Endothelial cell of umbilical vein (primary cell): ENCODE measurements around the gene EMC8. TPM values are rescaled to one million over a fixed set of nuclear protein-coding genes. Genes with fewer than 3 reads are reported as not detected.

Experiments
- BruUV-seq: library from RNA; stranded (reverse); fragments of 400-500 nt; replicated peaks from 2 replicates; lab custom pipeline; 2021; lab: Mats Ljungman, UMichigan
- CTCF ChIA-PET: fragments of 300-600, 350-600 bp; sonication (Branson Sonifier 250); formaldehyde crosslinking; loops from one replicate; lab custom pipeline; 2021; ENCODE audit warnings: antibody characterized with exemption, inconsistent platforms; lab: Charles Lee
- POLR2A ChIA-PET: fragments of 300-600, 350-600 bp; sonication (Branson Sonifier 250); formaldehyde crosslinking; loops from one replicate; lab custom pipeline; 2021; ENCODE audit warnings: antibody characterized with exemption, inconsistent platforms; lab: Charles Lee
- DNase-seq: peaks from one replicate; pipeline ENCODE4 v3.0.0-alpha.2; 2011; ENCODE audit warnings: low read depth, low spot score
- FAIRE-seq: peaks from 2 replicates; lab custom pipeline; 2011; peaks lifted over from hg19 to GRCh38; lab: Jason Lieb, UNC
- H2AFZ ChIP-seq: 2 replicates; pipeline ENCODE4 v1.6.0; 2012; ENCODE audit warnings: low read depth, low read length, control low read depth, inconsistent platforms
- H3K27ac ChIP-seq: 2 replicates; pipeline ENCODE4 v1.5.1; 2011; ENCODE audit warnings: low read depth, mild to moderate bottlenecking, control low read depth, low read length, moderate library complexity; ENCODE audit not compliant: insufficient read depth
- H3K27me3 ChIP-seq, 2 experiments: 2 replicates each; pipeline versions ENCODE4 v1.6.0 to v1.6.1; 2011; ENCODE audit warnings: low read length in 2 of 2, mixed read lengths in 1 of 2; ENCODE audit not compliant: control insufficient read depth in 2 of 2, insufficient read depth in 2 of 2
- H3K36me3 ChIP-seq, 2 experiments: 2 replicates in 1 of 2; 3 replicates in 1 of 2; pipeline ENCODE4 v1.5.1; 2011; ENCODE audit warnings: low read length in 2 of 2, mild to moderate bottlenecking in 1 of 2, moderate library complexity in 1 of 2; ENCODE audit not compliant: control insufficient read depth in 2 of 2, insufficient read depth in 2 of 2; ENCODE audit errors: extremely low read depth in 1 of 2
- H3K4me1 ChIP-seq: 3 replicates; pipeline ENCODE4 v1.5.1; 2011; ENCODE audit warnings: mild to moderate bottlenecking, low read length; ENCODE audit not compliant: control insufficient read depth, insufficient read depth; ENCODE audit errors: extremely low read depth
- H3K4me2 ChIP-seq: 2 replicates; pipeline ENCODE4 v1.6.1; 2011; ENCODE audit warnings: low read length, control low read depth, mixed read lengths; ENCODE audit not compliant: insufficient read depth
- H3K4me3 ChIP-seq, 3 experiments: fragments of 200-600 bp in 1 of 3; sonication (generic), shearing (Covaris generic) in 1 of 3; replicated peaks in 1 of 3; 2 replicates each; pipeline ENCODE4 v1.5.1; 2011 to 2016; ENCODE audit warnings: control low read depth in 3 of 3, low read length in 3 of 3, mild to moderate bottlenecking in 2 of 3, inconsistent platforms in 1 of 3, low read depth in 1 of 3, moderate library complexity in 1 of 3; ENCODE audit not compliant: insufficient read depth in 1 of 3
- H3K79me2 ChIP-seq: 2 replicates; pipeline ENCODE4 v1.6.0; 2012; ENCODE audit warnings: low read length, inconsistent platforms; ENCODE audit not compliant: control insufficient read depth, insufficient read depth
- H3K9ac ChIP-seq: replicated peaks from 2 replicates; pipeline ENCODE3; 2011; ENCODE audit warnings: low read length, control low read depth; ENCODE audit not compliant: insufficient read depth; ENCODE audit errors: extremely low read depth
- H3K9me1 ChIP-seq: replicated peaks from 3 replicates; pipeline ENCODE4 v1.6.0; 2011; ENCODE audit warnings: mild to moderate bottlenecking, low read length; ENCODE audit not compliant: control insufficient read depth, insufficient read depth; ENCODE audit errors: extremely low read depth
- H3K9me3 ChIP-seq: replicated peaks from 2 replicates; pipeline ENCODE4 v1.5.1; 2012; ENCODE audit warnings: low read length, inconsistent platforms; ENCODE audit not compliant: control insufficient read depth, insufficient read depth
- H4K20me1 ChIP-seq: replicated peaks from 2 replicates; pipeline ENCODE3; 2011; ENCODE audit warnings: mild to moderate bottlenecking, low read length; ENCODE audit not compliant: control insufficient read depth, insufficient read depth; ENCODE audit errors: extremely low read depth
- CTCF ChIP-seq, 2 donors: IDR thresholded peaks; 1 replicate in 1 of 2; 2 replicates in 1 of 2; pipeline ENCODE4 v1.5.1; 2011; ENCODE audit warnings: low read length in 2 of 2, mild to moderate bottlenecking in 2 of 2, moderate library complexity in 2 of 2, control low read depth in 1 of 2, inconsistent platforms in 1 of 2, low read depth in 1 of 2; ENCODE audit not compliant: insufficient read depth in 1 of 2; ENCODE audit errors: extremely low read depth in 1 of 2
- EZH2 ChIP-seq: IDR thresholded peaks from 2 replicates; pipeline ENCODE4 v1.6.1; 2012; ENCODE audit warnings: borderline replicate concordance, low read depth, mild to moderate bottlenecking, moderate library complexity, low read length, inconsistent platforms; ENCODE audit not compliant: severe bottlenecking
- FOS ChIP-seq: IDR thresholded peaks from 2 replicates; pipeline ENCODE4 v1.6.1; 2011; ENCODE audit warnings: mild to moderate bottlenecking, low read length, moderate library complexity, borderline replicate concordance; ENCODE audit not compliant: insufficient read depth
- GATA2 ChIP-seq: IDR thresholded peaks from 2 replicates; pipeline ENCODE4 v1.7.0; 2011; ENCODE audit warnings: low read depth, mild to moderate bottlenecking, moderate library complexity, mixed read lengths, low read length; ENCODE audit not compliant: insufficient read length, insufficient read depth
- JUN ChIP-seq: IDR thresholded peaks from 2 replicates; pipeline ENCODE4 v1.6.1; 2011; ENCODE audit warnings: borderline replicate concordance, low read depth; ENCODE audit not compliant: insufficient read length, insufficient read depth
- MAX ChIP-seq: IDR thresholded peaks from 2 replicates; pipeline ENCODE4 v1.6.1; 2011; ENCODE audit not compliant: insufficient read depth, insufficient read length
- MYC ChIP-seq: IDR thresholded peaks from one replicate; pipeline ENCODE4 v1.6.1; 2011; ENCODE audit warnings: mild to moderate bottlenecking, low read depth, low read length
- POLR2A ChIP-seq: IDR thresholded peaks from 2 replicates; pipeline ENCODE4 v1.6.1; 2012; ENCODE audit warnings: low read depth, mild to moderate bottlenecking, control low read depth, low read length
- POLR2AphosphoS5 ChIP-seq: IDR thresholded peaks from 2 replicates; pipeline ENCODE4 v1.6.1; 2012; ENCODE audit warnings: low read depth, mild to moderate bottlenecking, control low read depth, low read length, moderate library complexity; ENCODE audit not compliant: insufficient read depth
- dilution Hi-C: fragments of 300-500 bp; cut with MboI; formaldehyde crosslinking; loops from one replicate; pipeline ENCODE4 v1.15.0; 2019; ENCODE audit warnings: low sequenced_read_pairs; ENCODE audit not compliant: extremely low pct_ligation_motif_present
- intact Hi-C: fragments of 100-400 bp; cut with micrococcal nuclease; formaldehyde crosslinking; loops from one replicate; pipeline ENCODE4 v1.10.0; 2022
- polyA plus RNA-seq, 4 experiments: library from polyadenylated mRNA; depleted of rRNA in 3 of 4; stranded (reverse) in 3 of 4; unstranded in 1 of 4; fragments of >200 nt; gene quantifications; 2 replicates each; pipeline versions ENCODE4 v1.2.1 to v1.2.3, GENCODE V29; 2011 to 2012; ENCODE audit warnings: missing spikeins in 1 of 4
- total RNA-seq: library from RNA; stranded (reverse); gene quantifications from 2 replicates; pipeline ENCODE4 v1.2.3, GENCODE V29; 2021

EMC8 gene
- total and polyA plus RNA-seq, 2 donors (not counting 3 experiments of a cell fraction or from before 2014, with no cell fraction given) = 51.2 to 59.6 TPM

- CTCF ChIA-PET = interaction anchor here (1.2 kb wide), 1 partner anchor 8 kb away, joined by 4 read pairs; no protein-coding TSS in a partner anchor
- intact Hi-C loops = no loop called here
Measured at GRCh38 chr16:85796599-85796998, 2.7 kb downstream of the EMC8 start.

More at GRCh38 chr16:85796599-85796998, 2.7 kb downstream of the EMC8 start:
- Histone ChIP-seq H4K20me1 (peaks cover 5% of the 10 kb centered on the region), H2AFZ (no peak overlapping the region), H3K9ac (no peak overlapping the region), H3K4me1 (peaks cover 15% of the 10 kb centered on the region), H3K4me3 (no peak overlapping the region), H3K27ac (no peak overlapping the region), H3K36me3 (peaks cover 6 to 18% of the 10 kb centered on the region in 2 experiments), H3K9me3 (no peaks in the 10 kb centered on the region), H3K4me2 (no peak overlapping the region), H3K9me1 (no peaks in the 10 kb centered on the region), H3K79me2 (peaks cover 96% of the 10 kb centered on the region), H3K27me3 (no peaks in the 10 kb centered on the region)
- dilution Hi-C loops = no loop called here
- TF ChIP-seq POLR2A = no peak
- no peak for TF ChIP-seq EZH2
- no peak for TF ChIP-seq POLR2AphosphoS5
- no peak for TF ChIP-seq FOS
- TF ChIP-seq JUN = no peak
- no peak for TF ChIP-seq CTCF (IDR thresholded peaks at IDR 0.05; ENCODE audit: extremely low read depth in 1 of 2, insufficient read depth in 1 of 2, low read depth in 1 of 2, low read length in 2 of 2)
- TF ChIP-seq GATA2 = no peak
- no peak for TF ChIP-seq MAX
- no peak for TF ChIP-seq MYC
- FAIRE-seq = no peak
- DNase-seq = no peak
- BruUV-seq = no TSS peak
- POLR2A ChIA-PET = no interaction called here
